ENCODE measurements around the gene TMBIM4. TPM values are rescaled to one million over a fixed set of nuclear protein-coding genes. Genes with fewer than 3 reads are reported as not detected.

The TMBIM4 gene
- total RNA-seq, 1 donor from 2014 or later = 30.9 TPM

- no peak for DNase-seq (ENCODE audit: low spot score, unreplicated experiment)
- Mint-ChIP-seq H3K36me3 (ENCODE audit: insufficient read depth) (peaks cover 11% of the 10 kb centered on the region), H3K4me1 (ENCODE audit: low read depth) (no peaks in the 10 kb centered on the region), H3K4me3 (ENCODE audit: low read depth) (no peak overlapping the region), H3K9me3 (ENCODE audit: low read depth) (peaks cover 12% of the 10 kb centered on the region), H3K27ac (no peak overlapping the region), H3K27me3 (no peaks in the 10 kb centered on the region)
- no peak for TF ChIP-seq CTCF (IDR thresholded peaks at IDR 0.05; ENCODE audit: unreplicated experiment)
These were observed 9.1 kb downstream of the TMBIM4 start for GRCh38 chr12:66160704-66161103.

DNA sequence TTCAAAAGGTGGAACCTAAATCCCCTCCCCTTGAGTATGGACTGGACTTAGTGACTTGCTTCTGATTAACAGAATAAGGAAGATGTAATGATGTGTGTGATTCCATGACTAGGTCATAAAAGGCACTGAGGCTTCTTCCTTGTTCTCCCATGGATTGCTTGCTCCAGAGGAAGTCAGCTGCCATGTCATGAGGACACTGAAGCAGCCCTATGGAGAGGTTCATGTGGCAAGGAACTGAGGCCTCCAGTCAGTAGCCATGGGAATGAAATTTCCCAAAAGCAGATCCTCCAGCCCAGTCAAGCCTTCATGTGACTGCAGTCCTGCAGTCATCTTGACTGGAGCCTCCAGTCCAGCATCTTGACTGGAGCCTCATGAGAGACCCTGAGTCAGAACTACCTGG is 10.7 kb downstream of the TMBIM4 start:
- no peaks in the 10 kb centered on the region for H3K27me3 Mint-ChIP-seq
- no peak for TF ChIP-seq CTCF (IDR thresholded peaks at IDR 0.05; ENCODE audit: unreplicated experiment)
- H3K4me1 Mint-ChIP-seq (ENCODE audit: low read depth) = no peaks in the 10 kb centered on the region
- no peak overlapping the region for H3K4me3 Mint-ChIP-seq (ENCODE audit: low read depth)
- H3K36me3 Mint-ChIP-seq (ENCODE audit: insufficient read depth) = peaks cover 3% of the 10 kb centered on the region
- DNase-seq (ENCODE audit: low spot score, unreplicated experiment) = no peak
- no peaks in the 10 kb centered on the region for H3K9me3 Mint-ChIP-seq (ENCODE audit: low read depth)
- no peak overlapping the region for H3K27ac Mint-ChIP-seq

GRCh38 chr12:66156654-66157053 is 13.1 kb downstream of the TMBIM4 start:
- DNase-seq (ENCODE audit: low spot score, unreplicated experiment) = no peak
- Mint-ChIP-seq H3K9me3 (ENCODE audit: low read depth) (no peaks in the 10 kb centered on the region), H3K27me3 (no peaks in the 10 kb centered on the region), H3K36me3 (ENCODE audit: insufficient read depth) (peaks cover 3% of the 10 kb centered on the region), H3K27ac (no peak overlapping the region), H3K4me1 (ENCODE audit: low read depth) (no peaks in the 10 kb centered on the region), H3K4me3 (ENCODE audit: low read depth) (no peak overlapping the region)
- no peak for TF ChIP-seq CTCF (IDR thresholded peaks at IDR 0.05; ENCODE audit: unreplicated experiment)

DNA sequence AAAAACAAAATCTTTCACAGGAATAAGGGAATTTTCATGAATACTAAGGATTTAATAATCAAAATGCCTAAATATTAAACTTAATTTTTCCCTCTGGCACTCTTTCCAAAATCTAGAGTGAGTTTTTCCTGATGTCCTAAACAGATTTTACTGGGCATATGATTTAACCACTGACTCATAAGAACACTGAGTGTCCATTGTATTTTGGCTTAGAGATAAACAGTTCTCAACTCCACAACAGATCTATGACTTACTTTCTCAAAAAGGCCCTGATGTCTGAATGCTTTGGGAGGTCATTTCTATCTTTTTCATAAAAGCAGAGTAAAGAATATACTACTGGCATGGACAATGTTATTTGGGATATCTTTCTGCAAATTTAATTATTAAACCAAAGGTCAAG is 15.0 kb downstream of the TMBIM4 start:
- DNase-seq (ENCODE audit: low spot score, unreplicated experiment) = no peak
- Mint-ChIP-seq H3K36me3 (ENCODE audit: insufficient read depth) (peaks cover 3% of the 10 kb centered on the region), H3K9me3 (ENCODE audit: low read depth) (no peaks in the 10 kb centered on the region), H3K27me3 (no peaks in the 10 kb centered on the region), H3K27ac (no peak overlapping the region), H3K4me3 (ENCODE audit: low read depth) (no peak overlapping the region), H3K4me1 (ENCODE audit: low read depth) (no peaks in the 10 kb centered on the region)
- TF ChIP-seq CTCF (IDR thresholded peaks at IDR 0.05; ENCODE audit: unreplicated experiment) = no peak

GRCh38 chr12:66152732-66153131 is 17.1 kb downstream of the TMBIM4 start:
- H3K4me1 Mint-ChIP-seq (ENCODE audit: low read depth) = no peaks in the 10 kb centered on the region
- no peak for TF ChIP-seq CTCF (IDR thresholded peaks at IDR 0.05; ENCODE audit: unreplicated experiment)

More at GRCh38 chr12:66152732-66153131, 17.1 kb downstream of the TMBIM4 start:
- no peaks in the 10 kb centered on the region for H3K9me3 Mint-ChIP-seq (ENCODE audit: low read depth)
- H3K4me3 Mint-ChIP-seq (ENCODE audit: low read depth) = no peak overlapping the region
- peaks cover 3% of the 10 kb centered on the region for H3K36me3 Mint-ChIP-seq (ENCODE audit: insufficient read depth)
- H3K27me3 Mint-ChIP-seq = no peaks in the 10 kb centered on the region
- no peak overlapping the region for H3K27ac Mint-ChIP-seq
- no peak for DNase-seq (ENCODE audit: low spot score, unreplicated experiment)
